IMR-90 (cell line): ENCODE results near the gene TSPEAR. TPM values are rescaled to one million over a fixed set of nuclear protein-coding genes. Genes with fewer than 3 reads are reported as not detected.

Source experiments
- ATAC-seq: fragments of 200-7000 bp; cut with Tn5 transposase; 2 replicates; pipeline ENCODE4 v1.9.1; 2020; ENCODE audit warnings: low read depth, mild to moderate bottlenecking, moderate library complexity
- BruUV-seq: library from RNA; stranded (reverse); fragments of 400-500 nt; replicated peaks from 2 replicates; lab custom pipeline; 2021; lab: Mats Ljungman, UMichigan
- CTCF ChIA-PET: fragments of 300-600 bp; formaldehyde crosslinking; extraction: SDS; loops from one replicate; lab custom pipeline; 2021; ENCODE audit warnings: antibody characterized with exemption; lab: Yijun Ruan, JAX
- POLR2A ChIA-PET: fragments of 300-600 bp; sonication (Branson Sonifier 250); formaldehyde crosslinking; loops from one replicate; lab custom pipeline; 2022; ENCODE audit warnings: antibody characterized with exemption; ENCODE audit not compliant: unreplicated experiment; lab: Charles Lee
- DNase-seq: peaks from one replicate; pipeline ENCODE4 v3.0.0; 2013
- H2AFZ ChIP-seq: replicated peaks from 2 replicates; pipeline ENCODE3; 2013; ENCODE audit warnings: low read length, mild to moderate bottlenecking; ENCODE audit not compliant: poor library complexity
- H2AK5ac ChIP-seq: 2 replicates; pipeline ENCODE4 v1.6.1; 2013; ENCODE audit warnings: low read depth, low read length, inconsistent platforms
- H2AK9ac ChIP-seq: replicated peaks from 2 replicates; pipeline ENCODE3; 2013; ENCODE audit warnings: mild to moderate bottlenecking, low read depth, low read length, moderate library complexity; ENCODE audit not compliant: poor library complexity
- H2BK120ac ChIP-seq: 2 replicates; pipeline ENCODE4 v1.6.1; 2013; ENCODE audit warnings: low read depth, low read length, inconsistent platforms
- H2BK15ac ChIP-seq: 3 replicates; pipeline ENCODE4 v1.6.1; 2013; ENCODE audit warnings: low read depth, low read length, inconsistent platforms
- H2BK20ac ChIP-seq: 2 replicates; pipeline ENCODE4 v1.6.1; 2013; ENCODE audit warnings: low read depth, mild to moderate bottlenecking, inconsistent platforms, low read length, moderate library complexity
- H2BK5ac ChIP-seq: 2 replicates; pipeline ENCODE4 v1.6.1; 2013; ENCODE audit warnings: mild to moderate bottlenecking, low read depth, low read length, inconsistent platforms; ENCODE audit not compliant: poor library complexity, severe bottlenecking
- H3K14ac ChIP-seq: replicated peaks from 2 replicates; pipeline ENCODE4 v1.6.1; 2013; ENCODE audit warnings: low read depth, low read length, inconsistent platforms
- H3K18ac ChIP-seq: 2 replicates; pipeline ENCODE4 v1.6.1; 2013; ENCODE audit warnings: low read depth, low read length, control low read depth
- H3K23ac ChIP-seq: 2 replicates; pipeline ENCODE4 v1.6.1; 2013; ENCODE audit warnings: low read depth, low read length, inconsistent platforms
- H3K27ac ChIP-seq: 2 replicates; pipeline ENCODE4 v1.5.1; 2013; ENCODE audit warnings: mild to moderate bottlenecking, control low read depth, low read length; ENCODE audit not compliant: insufficient read depth
- H3K27me3 ChIP-seq: 2 replicates; pipeline ENCODE4 v1.6.1; 2013; ENCODE audit warnings: low read length; ENCODE audit not compliant: control insufficient read depth, insufficient read depth
- H3K36me3 ChIP-seq: 2 replicates; pipeline ENCODE4 v1.6.1; 2013; ENCODE audit warnings: low read length, mixed read lengths; ENCODE audit not compliant: control insufficient read depth, insufficient read depth
- H3K4ac ChIP-seq: 2 replicates; pipeline ENCODE4 v1.6.1; 2013; ENCODE audit warnings: low read depth, low read length, inconsistent platforms
- H3K4me1 ChIP-seq: 2 replicates; pipeline ENCODE4 v1.6.1; 2013; ENCODE audit warnings: low read length, mixed read lengths; ENCODE audit not compliant: control insufficient read depth, insufficient read depth
- H3K4me2 ChIP-seq: 2 replicates; pipeline ENCODE4 v1.6.1; 2013; ENCODE audit warnings: low read depth, mild to moderate bottlenecking, control low read depth, low read length, moderate library complexity
- H3K4me3 ChIP-seq: 2 replicates; pipeline ENCODE4 v1.5.1; 2013; ENCODE audit warnings: low read depth, mild to moderate bottlenecking, control low read depth, low read length, moderate library complexity; ENCODE audit not compliant: insufficient read depth
- H3K56ac ChIP-seq: 2 replicates; pipeline ENCODE4 v1.6.1; 2013; ENCODE audit warnings: low read length, inconsistent platforms; ENCODE audit not compliant: insufficient read depth; ENCODE audit errors: extremely low read depth
- H3K79me1 ChIP-seq, 2 experiments: 2 replicates each; pipeline ENCODE4 v1.6.1; 2013; ENCODE audit warnings: low read length in 2 of 2, inconsistent platforms in 1 of 2, low read depth in 1 of 2
- H3K9ac ChIP-seq: 2 replicates; pipeline ENCODE4 v1.6.1; 2013; ENCODE audit warnings: low read depth, low read length, control low read depth
- H3K9me1 ChIP-seq: 2 replicates; pipeline ENCODE4 v1.6.1; 2013; ENCODE audit warnings: low read length, inconsistent platforms; ENCODE audit not compliant: insufficient read depth
- H3K9me3 ChIP-seq: 2 replicates; pipeline ENCODE4 v1.6.1; 2013; ENCODE audit warnings: low read length; ENCODE audit not compliant: control insufficient read depth, insufficient read depth
- H4K20me1 ChIP-seq: 2 replicates; pipeline ENCODE4 v1.6.1; 2013; ENCODE audit warnings: low read length, inconsistent platforms; ENCODE audit not compliant: insufficient read depth
- H4K5ac ChIP-seq: 2 replicates; pipeline ENCODE4 v1.6.1; 2013; ENCODE audit warnings: mild to moderate bottlenecking, low read depth, low read length, control low read depth
- H4K8ac ChIP-seq, 2 experiments: 2 replicates each; pipeline ENCODE4 v1.6.1; 2013; ENCODE audit warnings: low read depth in 2 of 2, low read length in 2 of 2, control low read depth in 1 of 2, inconsistent platforms in 1 of 2
- H4K91ac ChIP-seq: 2 replicates; pipeline ENCODE4 v1.6.1; 2013; ENCODE audit warnings: low read depth, low read length, inconsistent platforms; ENCODE audit not compliant: insufficient read depth
- CHD1 ChIP-seq: IDR thresholded peaks from 2 replicates; pipeline ENCODE4 v1.6.1; 2012; ENCODE audit warnings: low read depth, low read length, improper control_type of control experiment
- CTCF ChIP-seq: conservative IDR thresholded peaks from 2 replicates; pipeline ENCODE4 v1.5.1; 2012; ENCODE audit warnings: mild to moderate bottlenecking, low read depth, low read length, improper control_type of control experiment
- FOS ChIP-seq: fragments of 150-350 bp; IDR thresholded peaks from 2 replicates; pipeline ENCODE4 v1.6.1; 2016; ENCODE audit warnings: low read depth, low read length
- MAZ ChIP-seq: IDR thresholded peaks from 2 replicates; pipeline ENCODE4 v1.6.1; 2012; ENCODE audit warnings: low read depth, mild to moderate bottlenecking, low read length, improper control_type of control experiment, moderate library complexity, borderline replicate concordance
- MXI1 ChIP-seq: IDR thresholded peaks from 2 replicates; pipeline ENCODE4 v1.6.1; 2012; ENCODE audit warnings: low read depth, mild to moderate bottlenecking, low read length, moderate library complexity, borderline replicate concordance
- NFE2L2 ChIP-seq: fragments of 150-350 bp; IDR thresholded peaks from 2 replicates; pipeline ENCODE4 v1.6.1; 2016; ENCODE audit warnings: low read depth, mild to moderate bottlenecking, low read length
- RAD21 ChIP-seq: IDR thresholded peaks from 2 replicates; pipeline ENCODE4 v1.6.1; 2012; ENCODE audit warnings: low read length, improper control_type of control experiment
- RFX5 ChIP-seq: IDR thresholded peaks from 2 replicates; pipeline ENCODE4 v1.8.0; 2012; ENCODE audit warnings: low read depth, mild to moderate bottlenecking, low read length, moderate library complexity
- SMC3 ChIP-seq: fragments of 150-350 bp; IDR thresholded peaks from 2 replicates; pipeline ENCODE4 v1.6.1; 2016; ENCODE audit warnings: low read depth, mild to moderate bottlenecking, antibody characterized with exemption, low read length, moderate library complexity
- USF2 ChIP-seq: fragments of 150-350 bp; IDR thresholded peaks from 2 replicates; pipeline ENCODE4 v1.6.1; 2017; ENCODE audit warnings: mild to moderate bottlenecking, antibody characterized with exemption, low read length, low read depth
- WGBS, 2 experiments: methylation state at CpG; one replicate each; pipeline versions ENCODE4 v1.1.5 to v1.1.7; 2013; ENCODE audit warnings: missing lambda C conversion rate in 2 of 2; ENCODE audit not compliant: insufficient read length in 1 of 2; ENCODE audit errors: extremely low coverage in 2 of 2; 5-methylcytosine and 5-hydroxymethylcytosine counted together
- dilution Hi-C: fragments of 300-500 bp; cut with HindIII; formaldehyde crosslinking; loops from one replicate; pipeline ENCODE4 v1.14.3; 2018; ENCODE audit warnings: low sequenced_read_pairs; ENCODE audit not compliant: unreplicated experiment
- in situ Hi-C: fragments of 300-500 bp; cut with MboI; formaldehyde crosslinking; loops from 3 replicates; pipeline ENCODE4 v1.14.3; 2019; ENCODE audit warnings: low sequenced_read_pairs, inconsistent platforms, mixed read lengths
- intact Hi-C: fragments of 100-400 bp; cut with micrococcal nuclease; formaldehyde crosslinking; loops from 2 replicates; pipeline ENCODE4 v1.10.0; 2022
- polyA plus RNA-seq, 3 experiments: library from polyadenylated mRNA; depleted of rRNA; stranded (reverse); fragments of >200 nt; gene quantifications; 2 replicates each; pipeline ENCODE4 v1.2.3, GENCODE V29; 2012; ENCODE audit warnings: low replicate concordance in 1 of 3
- total RNA-seq: library from RNA; depleted of rRNA; stranded (reverse); fragments of >200 nt; gene quantifications from 2 replicates; pipeline ENCODE4 v1.2.3, GENCODE V29; 2012

Gene TSPEAR
- total and polyA plus RNA-seq, 2 of the 4 experiments (the other 2 are of a cell fraction), result not detected

GRCh38 chr21:44758781-44759627, 47.6 kb upstream of the TSPEAR start (continued):
- TF ChIP-seq CTCF, result no peak

- H3K27ac ChIP-seq, result no peak overlapping the region
- H3K14ac ChIP-seq, result no peak overlapping the region
- H4K8ac ChIP-seq, result no peak overlapping the region
- no peak overlapping the region for H2BK15ac ChIP-seq
- no peak overlapping the region for H4K5ac ChIP-seq
- H2AFZ ChIP-seq, result no peak overlapping the region
- in situ Hi-C loops, result no loop called here
- H3K4ac ChIP-seq, result no peak overlapping the region
- H2BK20ac ChIP-seq, result no peak overlapping the region
- no TSS peak for BruUV-seq
- no peak overlapping the region for H3K18ac ChIP-seq
- H3K9me1 ChIP-seq, result no peaks in the 10 kb centered on the region
- no peaks in the 10 kb centered on the region for H3K79me1 ChIP-seq
- CTCF ChIA-PET, result no interaction called here
- peaks cover 3% of the 10 kb centered on the region; the same call in 1 of the 2 replicates for H3K27me3 ChIP-seq
- H3K36me3 ChIP-seq, result no peaks in the 10 kb centered on the region
- H2AK9ac ChIP-seq, result no peak overlapping the region
- H2BK120ac ChIP-seq, result no peak overlapping the region
- DNase-seq, result no peak
- POLR2A ChIA-PET, result no interaction called here
- 89% methylated on average over 4 of the region's 8 CpGs; no CpG with 5 or more reads in 1 of the 2 experiments for WGBS, 2 experiments
- intact Hi-C loops, result no loop called here
- H3K9me3 ChIP-seq, result 0 out of 2 replicates have a peak, but pooled peaks cover 2% of the 10 kb centered on the region
- H3K4me2 ChIP-seq, result no peak overlapping the region
- ATAC-seq, result no peak
- no peaks in the 10 kb centered on the region for H3K4me1 ChIP-seq
- H3K9ac ChIP-seq, result no peak overlapping the region
- H4K20me1 ChIP-seq, result no peaks in the 10 kb centered on the region; the same call in none of the 2 replicates
- H3K23ac ChIP-seq, result no peak overlapping the region
- no peak overlapping the region for H3K56ac ChIP-seq
- dilution Hi-C loops, result no loop called here
- no peak overlapping the region for H2AK5ac ChIP-seq
- H2BK5ac ChIP-seq, result no peak overlapping the region
- H4K91ac ChIP-seq, result no peak overlapping the region
- no peak overlapping the region for H3K4me3 ChIP-seq
- TF ChIP-seq NFE2L2, result no peak
- TF ChIP-seq RFX5, result no peak
- no peak for TF ChIP-seq CHD1
- TF ChIP-seq MXI1, result no peak
- TF ChIP-seq FOS, result no peak
- no peak for TF ChIP-seq CTCF
- no peak for TF ChIP-seq USF2
- no peak for TF ChIP-seq MAZ
- no peak for TF ChIP-seq SMC3
- TF ChIP-seq RAD21, result no peak
These were observed 46.8 kb upstream of the TSPEAR start for GRCh38 chr21:44758141-44758561.
